GM21360 (cell line): ENCODE results near the gene KLF17.

ENCODE experiments used
- ATAC-seq: cut with Tn5 transposase; IDR thresholded peaks from one replicate; pipeline ENCODE4 v1.9.1; 2021; ENCODE audit warnings: mild to moderate bottlenecking, moderate library complexity; ENCODE audit not compliant: unreplicated experiment

The KLF17 gene

DNA sequence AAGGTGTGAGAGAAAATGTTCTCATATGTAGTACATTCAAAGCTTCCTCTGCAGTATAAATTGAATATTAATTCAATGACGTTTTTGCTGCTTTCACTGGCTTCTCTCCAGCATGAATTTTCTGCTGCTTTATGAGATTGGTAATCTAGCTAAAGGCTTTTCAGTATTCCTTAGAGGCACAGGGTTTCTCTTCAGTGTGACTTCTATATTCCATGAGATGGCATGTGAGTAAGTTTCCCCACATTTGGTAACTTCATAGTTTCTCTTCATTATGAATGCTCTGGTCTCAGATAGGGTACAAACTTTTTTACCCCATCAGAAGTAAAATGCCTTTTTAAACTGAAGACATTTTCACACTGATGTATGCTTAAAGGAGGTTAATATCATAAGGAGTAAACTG lies 33.2 kb downstream of the KLF17 start:
- no peak for ATAC-seq

DNA sequence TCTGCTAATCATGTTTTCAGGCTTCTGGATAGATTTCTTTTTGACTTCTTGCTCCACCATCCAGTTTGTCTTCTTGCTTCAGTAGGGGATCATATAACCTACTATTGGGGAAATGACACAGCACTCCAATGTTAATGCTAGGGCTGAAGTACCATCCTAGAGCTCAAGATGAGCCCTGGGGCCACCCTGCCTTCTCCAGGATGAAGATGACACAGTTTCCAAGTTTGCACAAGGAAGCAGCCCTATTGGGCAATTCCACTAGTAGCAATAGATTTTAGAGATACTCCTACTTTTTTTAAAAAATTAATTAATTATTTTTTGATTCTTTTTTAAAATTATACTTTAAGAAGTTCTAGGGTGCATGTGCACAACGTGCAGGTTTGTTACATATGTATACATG lies 34.1 kb downstream of the KLF17 start:
- no peak for ATAC-seq

DNA sequence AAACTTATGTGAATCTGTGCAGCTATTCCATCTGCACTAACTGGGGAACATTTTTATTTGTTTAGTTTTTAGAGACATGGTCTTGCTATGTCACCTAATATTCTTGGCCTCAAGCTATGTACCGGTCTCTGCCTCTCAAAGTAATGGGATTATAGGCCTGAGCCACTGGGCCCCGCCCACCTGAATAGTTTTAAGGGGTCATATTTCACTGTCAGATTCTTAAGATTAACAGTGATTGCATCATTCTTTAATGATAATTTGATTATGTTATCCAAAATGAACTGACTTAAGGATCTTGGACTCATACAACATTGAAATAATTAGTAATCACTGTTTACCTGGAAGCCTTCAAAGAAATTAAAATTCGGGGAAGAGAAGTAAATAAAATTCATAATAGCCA lies 35.4 kb downstream of the KLF17 start:
- ATAC-seq: no peak

DNA sequence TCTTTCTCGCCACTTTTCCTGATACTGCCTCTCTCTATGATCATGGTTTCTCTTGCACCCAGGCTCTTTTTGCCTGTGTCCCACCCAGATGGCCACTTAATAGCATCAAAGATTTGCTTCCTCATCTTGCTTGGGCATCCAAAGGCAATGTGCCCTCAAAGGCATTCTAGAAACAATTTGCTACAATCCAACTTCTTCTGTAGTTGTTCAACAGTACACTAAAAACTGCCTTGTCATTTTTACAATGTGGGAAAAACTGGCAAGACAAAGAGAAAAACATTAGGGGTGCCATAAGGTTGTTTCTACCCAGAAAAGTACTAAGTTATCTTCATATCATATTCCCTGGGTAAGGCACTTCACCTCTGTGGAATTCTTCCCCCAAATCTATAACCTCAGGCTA lies 39.3 kb downstream of the KLF17 start:
- no peak for ATAC-seq

DNA sequence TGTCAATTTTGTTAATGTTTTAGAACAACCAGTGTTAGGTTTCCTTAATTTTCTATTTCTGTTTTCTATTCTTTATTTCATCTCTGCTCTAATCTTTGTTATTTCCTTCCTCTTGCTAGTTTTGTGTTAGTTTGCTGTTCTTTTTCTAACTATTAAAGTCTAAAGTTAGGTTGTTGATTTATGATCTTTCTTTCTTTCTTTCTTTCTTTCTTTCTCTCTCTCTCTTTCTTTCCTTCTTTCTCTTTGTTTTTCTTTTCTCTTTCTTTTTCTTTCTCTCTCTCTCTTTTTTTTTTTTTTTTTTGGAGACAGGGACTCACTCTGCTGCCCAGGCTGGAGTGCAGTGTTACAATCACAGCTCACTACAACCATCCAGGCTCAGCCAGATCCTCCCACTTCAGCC lies 40.2 kb downstream of the KLF17 start:
- no peak for ATAC-seq

DNA sequence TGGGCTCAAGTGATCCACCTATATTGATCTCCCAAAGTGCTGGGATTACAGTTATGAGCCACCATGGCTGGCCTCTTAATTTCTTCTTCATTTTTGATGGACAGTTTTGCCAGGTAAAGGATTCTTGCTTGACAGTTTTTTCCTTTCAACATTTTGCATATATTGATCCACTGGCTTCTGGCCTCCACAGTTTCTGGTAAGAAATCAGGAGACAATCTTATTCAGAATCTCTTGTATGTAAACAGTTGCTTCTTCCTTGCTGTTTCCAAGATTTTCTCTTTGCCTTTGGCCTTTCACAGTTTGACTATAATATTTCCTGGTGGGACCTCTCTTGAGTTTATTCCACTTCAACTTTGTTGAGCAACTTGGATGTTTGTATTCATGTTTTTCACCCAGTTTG lies 42.9 kb downstream of the KLF17 start:
- ATAC-seq: no peak

DNA sequence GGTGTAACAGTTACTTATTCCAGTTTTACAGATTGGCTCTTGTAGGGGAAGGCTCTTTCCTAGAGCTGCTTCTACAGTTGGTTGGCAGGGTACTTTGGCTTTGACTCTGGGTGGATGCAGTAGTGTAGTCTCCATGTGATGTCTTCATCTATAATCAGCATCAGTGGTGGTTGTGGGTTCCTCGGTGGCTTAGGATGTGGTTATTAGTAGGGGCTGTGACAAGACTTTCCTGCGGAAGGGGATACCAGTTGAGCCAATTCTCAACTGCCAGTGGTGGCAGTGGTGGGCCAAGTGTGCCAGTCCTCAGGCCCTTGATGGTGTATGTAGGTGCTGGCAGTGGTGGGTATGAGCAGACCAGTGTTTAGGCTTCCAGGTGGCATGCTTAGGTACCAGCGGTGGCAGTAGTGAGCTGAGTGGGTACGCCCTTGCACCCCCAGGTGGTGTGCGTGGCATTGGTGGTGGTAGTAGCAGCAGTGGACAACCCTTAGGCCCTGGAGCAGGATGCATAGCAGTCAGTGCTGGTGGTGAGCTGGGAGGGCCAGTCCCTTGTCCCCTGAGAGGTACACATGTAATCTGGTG lies 50.0 kb downstream of the KLF17 start:
- ATAC-seq: no peak

DNA sequence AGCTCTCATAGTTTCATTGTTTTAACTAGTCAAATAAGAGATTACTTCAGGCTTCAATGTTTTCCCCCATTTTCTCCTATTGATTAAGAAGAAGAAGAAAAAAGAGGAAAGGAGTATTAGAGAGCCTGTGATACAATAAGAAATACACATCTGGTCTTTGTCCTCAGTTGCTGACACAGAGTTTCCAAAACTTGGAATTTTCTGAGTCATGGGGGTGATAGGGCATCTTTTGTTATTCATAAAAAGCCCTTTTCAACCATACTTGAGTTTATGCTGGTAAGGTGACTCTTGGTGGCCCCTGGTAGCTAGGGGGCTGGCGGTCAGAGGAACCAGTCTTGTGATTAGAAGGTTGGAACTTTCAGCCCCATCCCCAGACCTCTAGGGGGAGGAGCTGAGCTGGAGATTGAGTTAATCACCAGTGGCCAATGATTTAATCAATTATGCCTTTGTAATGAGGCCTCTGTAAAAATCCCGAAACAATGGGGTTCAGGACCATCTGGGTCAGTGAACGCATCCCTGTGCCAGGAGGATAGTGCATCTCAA lies 51.7 kb downstream of the KLF17 start:
- no peak for ATAC-seq

DNA sequence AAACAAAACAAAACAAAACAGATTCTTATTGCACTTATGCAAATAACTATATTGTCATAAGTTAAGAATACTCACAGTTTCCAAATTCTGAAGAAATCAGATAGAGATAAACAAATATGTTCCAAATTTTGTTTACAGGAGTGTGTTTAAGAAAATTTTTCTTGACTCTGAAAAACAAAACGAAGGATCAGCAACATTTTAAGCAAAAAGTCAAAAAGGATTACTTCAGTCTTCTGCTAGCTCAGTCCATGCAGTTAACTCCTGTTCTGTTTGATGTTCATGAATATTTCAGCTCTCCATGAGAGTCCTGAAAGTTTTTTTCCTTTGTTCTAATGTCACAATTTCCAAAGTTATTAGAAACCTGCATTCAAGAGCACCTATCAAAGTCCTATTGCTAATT lies 56.0 kb downstream of the KLF17 start:
- ATAC-seq: no peak
